HepG2 (cell line): ENCODE measurements around the gene TIMM10. TPM values are rescaled to one million over a fixed set of nuclear protein-coding genes. Genes with fewer than 3 reads are reported as not detected.
A peak's percentile ranks its signal among the peaks of the same experiment; 100 is the strongest.

Source experiments
- ATAC-seq: fragments of 200-7000 bp; cut with Tn5 transposase; 3 replicates; pipeline ENCODE4 v1.9.1; 2020; ENCODE audit warnings: mild to moderate bottlenecking, moderate library complexity
- BruUV-seq: library from RNA; stranded (reverse); fragments of 400-500 nt; replicated peaks from 2 replicates; lab custom pipeline; 2021; lab: Mats Ljungman, UMichigan
- CTCF ChIA-PET: fragments of 300-600 bp; formaldehyde crosslinking; extraction: SDS; loops from one replicate; lab custom pipeline; 2021; ENCODE audit warnings: low total read pairs, inconsistent platforms, low intra/inter-chr PET ratio; lab: Yijun Ruan, JAX
- POLR2A ChIA-PET: fragments of 350-600 bp; sonication (Branson Sonifier 250); formaldehyde crosslinking; loops from one replicate; lab custom pipeline; 2020; ENCODE audit warnings: antibody characterized with exemption, inconsistent platforms; lab: Yijun Ruan, JAX
- DNase-seq: peaks from one replicate; pipeline ENCODE4 v3.0.0-alpha.2; 2015; ENCODE audit warnings: low spot score
- FAIRE-seq: peaks from 3 replicates; lab custom pipeline; 2011; peaks lifted over from hg19 to GRCh38; lab: Jason Lieb, UNC
- H2AFZ ChIP-seq: one replicate; pipeline ENCODE4 v1.6.1; 2011; ENCODE audit warnings: low read length, inconsistent platforms
- H3K27ac ChIP-seq: fragments of 300-600 bp; 3 replicates; pipeline ENCODE4 v1.8.0; 2011; ENCODE audit warnings: mixed run types, mild to moderate bottlenecking, mixed read lengths, low read length, inconsistent platforms; ENCODE audit not compliant: insufficient read depth; ENCODE audit errors: extremely low read length
- H3K27me3 ChIP-seq, 2 experiments: fragments of 200-600 bp in 1 of 2; 2 replicates in 1 of 2; 3 replicates in 1 of 2; pipeline versions ENCODE4 v1.6.0 to v1.8.0; 2011; ENCODE audit warnings: low read length in 2 of 2, mild to moderate bottlenecking in 2 of 2, moderate library complexity in 2 of 2, inconsistent platforms in 1 of 2; ENCODE audit not compliant: insufficient read depth in 2 of 2, control insufficient read depth in 1 of 2
- H3K36me3 ChIP-seq, 2 experiments: fragments of 200-600 bp in 1 of 2; replicated peaks in 1 of 2; 2 replicates in 1 of 2; 3 replicates in 1 of 2; pipeline versions ENCODE4 v1.5.1 to v1.8.0; 2011; ENCODE audit warnings: low read length in 2 of 2, inconsistent platforms in 1 of 2; ENCODE audit not compliant: insufficient read depth in 2 of 2, control insufficient read depth in 1 of 2
- H3K4me1 ChIP-seq: 2 replicates; pipeline ENCODE4 v1.5.1; 2012; ENCODE audit warnings: low read length, inconsistent platforms; ENCODE audit not compliant: insufficient read depth
- H3K4me2 ChIP-seq: 2 replicates; pipeline ENCODE4 v1.6.0; 2011; ENCODE audit warnings: low read depth, low read length, inconsistent platforms
- H3K4me3 ChIP-seq, 3 experiments: fragments of 200-600 bp in 1 of 3; sonication (generic), shearing (Covaris generic) in 1 of 3; replicated peaks in 1 of 3; 2 replicates each; pipeline ENCODE4 v1.5.1; 2011 to 2016; ENCODE audit warnings: low read length in 3 of 3, inconsistent platforms in 2 of 3, low read depth in 2 of 3, mild to moderate bottlenecking in 2 of 3, control low read depth in 1 of 3, mixed read lengths in 1 of 3; ENCODE audit not compliant: insufficient read depth in 1 of 3
- H3K79me2 ChIP-seq: one replicate; pipeline ENCODE4 v1.6.1; 2011; ENCODE audit warnings: low read length, inconsistent platforms; ENCODE audit not compliant: insufficient read depth
- H3K9ac ChIP-seq: 2 replicates; pipeline ENCODE4 v1.6.0; 2011; ENCODE audit warnings: mild to moderate bottlenecking, low read depth, low read length, inconsistent platforms; ENCODE audit not compliant: insufficient read depth
- H3K9me3 ChIP-seq: 2 replicates; pipeline ENCODE4 v1.5.1; 2012; ENCODE audit warnings: mild to moderate bottlenecking, low read length
- H4K20me1 ChIP-seq: 2 replicates; pipeline ENCODE4 v1.6.0; 2011; ENCODE audit warnings: inconsistent platforms, mild to moderate bottlenecking, low read length, moderate library complexity; ENCODE audit not compliant: insufficient read depth
- FOSL2 ChIP-seq: sonication (generic); formaldehyde crosslinking; IDR thresholded peaks from 2 replicates; pipeline ENCODE4 v1.4.0; 2020; ENCODE audit warnings: missing genetic modification reagents
- FOXA1 ChIP-seq, 2 experiments: fragments of 450-650 bp in 1 of 2; sonication (generic) in 1 of 2; formaldehyde crosslinking in 1 of 2; IDR thresholded peaks; 2 replicates each; pipeline versions ENCODE4 v1.4.0 to v1.6.1; 2016 to 2020; ENCODE audit warnings: missing genetic modification reagents in 1 of 2
- KMT2B ChIP-seq: IDR thresholded peaks from 2 replicates; pipeline ENCODE4 v1.6.1; 2016; ENCODE audit warnings: missing genetic modification reagents, missing compliant biosample characterization
- POLR2A ChIP-seq, 2 experiments: IDR thresholded peaks; 2 replicates each; pipeline ENCODE4 v1.6.1; 2011; ENCODE audit warnings: low read depth in 2 of 2, low read length in 2 of 2, mild to moderate bottlenecking in 1 of 2, moderate library complexity in 1 of 2; ENCODE audit not compliant: insufficient read depth in 1 of 2
- RBM22 ChIP-seq: fragments of 200-400 bp; formaldehyde crosslinking; optimal IDR thresholded peaks from 2 replicates; pipeline ENCODE3; 2017; ENCODE audit warnings: mild to moderate bottlenecking, low read length, moderate library complexity
- SALL1 ChIP-seq: sonication (generic); formaldehyde crosslinking; IDR thresholded peaks from 2 replicates; pipeline ENCODE4 v1.8.0; 2022; ENCODE audit warnings: mild to moderate bottlenecking, missing genetic modification reagents
- TP53 ChIP-seq: sonication (generic); formaldehyde crosslinking; conservative IDR thresholded peaks from 2 replicates; pipeline ENCODE4 v1.4.0; 2020; ENCODE audit warnings: missing genetic modification reagents
- ZKSCAN5 ChIP-seq: sonication (generic); formaldehyde crosslinking; IDR thresholded peaks from 2 replicates; pipeline ENCODE4 v1.5.1; 2020; ENCODE audit warnings: mild to moderate bottlenecking, missing genetic modification reagents
- ZNF383 ChIP-seq: sonication (generic); formaldehyde crosslinking; IDR thresholded peaks from 2 replicates; pipeline ENCODE4 v1.4.0; 2020; ENCODE audit warnings: missing genetic modification reagents, mild to moderate bottlenecking, borderline replicate concordance
- WGBS: methylation state at CpG from one replicate; pipeline ENCODE4 v1.1.6; 2017; ENCODE audit warnings: low lambda C conversion rate; 5-methylcytosine and 5-hydroxymethylcytosine counted together
- in situ Hi-C: cut with HindIII; loops from 2 replicates; pipeline ENCODE4 v1.10.0; 2017; ENCODE audit warnings: low pct_unique_long_range_greater_than_20kb; ENCODE audit not compliant: extremely low pct_ligation_motif_present
- intact Hi-C: fragments of 100-400 bp; cut with micrococcal nuclease; formaldehyde crosslinking; loops from one replicate; pipeline ENCODE4 v1.10.0; 2022; ENCODE audit not compliant: unreplicated experiment
- polyA plus RNA-seq, 8 experiments: library from polyadenylated mRNA; depleted of rRNA in 3 of 8; stranded (reverse) in 7 of 8; unstranded in 1 of 8; fragments of >200 nt; fragmentation: Illumina TruSeq in 4 of 8; extraction: Trizol in 4 of 8; gene quantifications; 2 replicates each; pipeline versions ENCODE4 v1.2.1 to v1.2.3, GENCODE V29; 2011 to 2016; ENCODE audit warnings: low read depth in 4 of 8, missing spikeins in 1 of 8, mixed read lengths in 1 of 8; ENCODE audit not compliant: insufficient read depth in 1 of 8
- total RNA-seq, 5 experiments: library from RNA; depleted of rRNA; stranded (reverse); fragments of >200 nt; fragmentation: Illumina TruSeq; extraction: Trizol; gene quantifications; 2 replicates each; pipeline ENCODE4 v1.2.3, GENCODE V29; 2016; ENCODE audit warnings: low read depth in 1 of 5
- TF ChIP-seq, protein P1 (sequence below): sonication (generic); formaldehyde crosslinking; IDR thresholded peaks from 2 replicates; pipeline ENCODE4 v1.4.0; 2020; ENCODE audit warnings: mild to moderate bottlenecking, missing genetic modification reagents
- TF ChIP-seq, protein P2 (sequence below): sonication (generic); formaldehyde crosslinking; IDR thresholded peaks from 2 replicates; pipeline ENCODE4 v1.4.0; 2020; ENCODE audit warnings: missing genetic modification reagents
- TF ChIP-seq, protein P3 (sequence below): sonication (generic); formaldehyde crosslinking; IDR thresholded peaks from 2 replicates; pipeline ENCODE4 v1.4.0; 2020; ENCODE audit warnings: mild to moderate bottlenecking, missing genetic modification reagents

Gene TIMM10
- total and polyA plus RNA-seq, 2 of the 13 experiments (the other 11 are each of a cell fraction or from before 2014, with no cell fraction given) = 67.8 to 82.2 TPM

DNA sequence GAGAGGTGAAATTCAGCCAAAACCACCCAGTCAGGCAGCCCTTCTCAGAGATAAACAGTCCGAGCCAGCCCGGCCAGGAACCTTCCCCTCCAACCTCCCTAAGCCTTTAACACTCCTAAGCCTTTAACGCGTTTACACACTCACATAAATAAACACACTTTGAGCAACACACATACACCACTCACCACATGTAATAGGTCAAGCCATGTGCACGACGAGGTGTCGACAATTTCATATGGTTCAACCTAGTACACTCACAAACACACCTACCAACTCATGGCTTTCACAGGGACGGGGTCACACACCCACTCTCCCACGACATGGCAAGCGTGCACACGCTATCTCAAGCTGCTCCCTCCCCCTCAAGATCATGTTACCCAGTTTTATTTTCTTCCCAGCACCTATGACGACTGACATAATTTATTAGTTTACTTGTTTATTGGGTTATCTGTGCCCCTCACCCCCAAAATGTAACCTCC, 30.5 kb downstream of the TIMM10 start:
- intact Hi-C loops = no loop called here
- no peaks in the 10 kb centered on the region for H3K27me3 ChIP-seq
- no peak for TF ChIP-seq FOXA1 (IDR thresholded peaks at IDR 0.05)
- 0 out of 2 replicates have a peak, but pooled peaks have one; percentile 27 for TF ChIP-seq FOXA1 (CRISPR knock-in tag; IDR thresholded peaks at IDR 0.05)
- TF ChIP-seq ZKSCAN5 (CRISPR knock-in tag) = no peak
- TF ChIP-seq POLR2A (IDR thresholded peaks at IDR 0.05; ENCODE audit: insufficient read depth in 1 of 2, low read depth in 2 of 2, low read length in 2 of 2) = 0 out of 4 replicates have a peak, but pooled peaks of 1 of the 2 experiments have one; percentile 2
- 0 out of 2 replicates have a peak, but pooled peaks have one; percentile 2 for TF ChIP-seq FOSL2
- TF ChIP-seq KMT2B (CRISPR knock-in tag) = no peak
- TF ChIP-seq, protein P1, sequence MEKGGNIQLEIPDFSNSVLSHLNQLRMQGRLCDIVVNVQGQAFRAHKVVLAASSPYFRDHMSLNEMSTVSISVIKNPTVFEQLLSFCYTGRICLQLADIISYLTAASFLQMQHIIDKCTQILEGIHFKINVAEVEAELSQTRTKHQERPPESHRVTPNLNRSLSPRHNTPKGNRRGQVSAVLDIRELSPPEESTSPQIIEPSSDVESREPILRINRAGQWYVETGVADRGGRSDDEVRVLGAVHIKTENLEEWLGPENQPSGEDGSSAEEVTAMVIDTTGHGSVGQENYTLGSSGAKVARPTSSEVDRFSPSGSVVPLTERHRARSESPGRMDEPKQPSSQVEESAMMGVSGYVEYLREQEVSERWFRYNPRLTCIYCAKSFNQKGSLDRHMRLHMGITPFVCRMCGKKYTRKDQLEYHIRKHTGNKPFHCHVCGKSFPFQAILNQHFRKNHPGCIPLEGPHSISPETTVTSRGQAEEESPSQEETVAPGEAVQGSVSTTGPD (CRISPR knock-in tag) = no peak
- no peak for TF ChIP-seq ZNF383 (CRISPR knock-in tag)
- TF ChIP-seq RBM22 = peak; percentile 58
- TF ChIP-seq, protein P2, sequence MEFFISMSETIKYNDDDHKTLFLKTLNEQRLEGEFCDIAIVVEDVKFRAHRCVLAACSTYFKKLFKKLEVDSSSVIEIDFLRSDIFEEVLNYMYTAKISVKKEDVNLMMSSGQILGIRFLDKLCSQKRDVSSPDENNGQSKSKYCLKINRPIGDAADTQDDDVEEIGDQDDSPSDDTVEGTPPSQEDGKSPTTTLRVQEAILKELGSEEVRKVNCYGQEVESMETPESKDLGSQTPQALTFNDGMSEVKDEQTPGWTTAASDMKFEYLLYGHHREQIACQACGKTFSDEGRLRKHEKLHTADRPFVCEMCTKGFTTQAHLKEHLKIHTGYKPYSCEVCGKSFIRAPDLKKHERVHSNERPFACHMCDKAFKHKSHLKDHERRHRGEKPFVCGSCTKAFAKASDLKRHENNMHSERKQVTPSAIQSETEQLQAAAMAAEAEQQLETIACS (CRISPR knock-in tag) = no peak
- TF ChIP-seq, protein P3, sequence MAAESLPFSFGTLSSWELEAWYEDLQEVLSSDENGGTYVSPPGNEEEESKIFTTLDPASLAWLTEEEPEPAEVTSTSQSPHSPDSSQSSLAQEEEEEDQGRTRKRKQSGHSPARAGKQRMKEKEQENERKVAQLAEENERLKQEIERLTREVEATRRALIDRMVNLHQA (CRISPR knock-in tag) = no peak
- 0 out of 2 replicates have a peak, but pooled peaks have one; percentile 4 for TF ChIP-seq SALL1 (CRISPR knock-in tag)
- no peak for TF ChIP-seq TP53 (CRISPR knock-in tag)
- H3K27ac ChIP-seq = peak overlapping the region; percentile 66
- peaks cover 97% of the 10 kb centered on the region for H3K4me1 ChIP-seq
- ChIA-PET CTCF (no interaction called here), POLR2A (interaction anchor here (1.0 to 9.7 kb wide), 3 partner anchors 15 to 27 kb away, joined by 3 to 111 read pairs (median 3); partner anchors contain the start of gene SLC43A1)
- FAIRE-seq = peak; percentile 42
- H3K36me3 ChIP-seq = peaks cover 15 to 56% of the 10 kb centered on the region in 2 experiments
- no peak for ATAC-seq
- no peak overlapping the region for H2AFZ ChIP-seq
- DNase-seq = no peak
- peak overlapping the region; percentile 46 for H3K4me2 ChIP-seq
- H4K20me1 ChIP-seq = peaks cover 13% of the 10 kb centered on the region
- H3K4me3 ChIP-seq = 0 out of 6 replicates have a peak overlapping the region, but pooled peaks of 1 of the 3 experiments have one; percentile 4
- no peaks in the 10 kb centered on the region for H3K9me3 ChIP-seq
- BruUV-seq = no TSS peak
- peaks cover 42% of the 10 kb centered on the region for H3K79me2 ChIP-seq
- H3K9ac ChIP-seq = peak overlapping the region; percentile 16; the same call in 1 of the 2 replicates
- in situ Hi-C loops = no loop called here
- WGBS = 58% methylated on average over 12 of the region's 12 CpGs
